Measurements from ENCODE around the gene PDCD6IP. TPM values are rescaled to one million over a fixed set of nuclear protein-coding genes. Genes with fewer than 3 reads are reported as not detected.

Gene PDCD6IP
- total and polyA plus RNA-seq, 12 donors = 38.2 to 246 (median 116) TPM

DNA sequence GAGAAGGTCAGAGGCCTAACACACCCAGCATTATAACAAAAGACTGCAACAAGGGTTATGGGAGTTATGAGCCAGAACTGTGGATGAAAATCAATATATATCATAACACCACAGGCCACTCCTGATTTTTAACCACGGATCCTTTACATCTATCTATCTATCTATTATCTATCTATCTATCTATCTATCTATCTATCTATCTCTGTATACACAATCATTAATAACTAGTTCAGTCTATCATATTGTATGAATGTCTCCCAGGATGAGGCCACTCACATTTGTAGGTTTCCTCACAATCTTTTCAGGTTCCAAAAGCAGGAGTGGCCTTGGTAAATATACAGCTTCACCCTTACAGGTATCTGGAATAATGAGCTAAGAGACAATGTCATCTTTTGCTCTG lies 94.2 kb downstream of the PDCD6IP start:
- intact Hi-C loops (cut with DNase I) = no loop called here
- no peaks in the 10 kb centered on the region for H3K9me3 ChIP-seq (replicated peaks in 1 of 3)
- no peak for TF ChIP-seq POLR2A (IDR thresholded peaks at IDR 0.05)
- TF ChIP-seq, protein P1, sequence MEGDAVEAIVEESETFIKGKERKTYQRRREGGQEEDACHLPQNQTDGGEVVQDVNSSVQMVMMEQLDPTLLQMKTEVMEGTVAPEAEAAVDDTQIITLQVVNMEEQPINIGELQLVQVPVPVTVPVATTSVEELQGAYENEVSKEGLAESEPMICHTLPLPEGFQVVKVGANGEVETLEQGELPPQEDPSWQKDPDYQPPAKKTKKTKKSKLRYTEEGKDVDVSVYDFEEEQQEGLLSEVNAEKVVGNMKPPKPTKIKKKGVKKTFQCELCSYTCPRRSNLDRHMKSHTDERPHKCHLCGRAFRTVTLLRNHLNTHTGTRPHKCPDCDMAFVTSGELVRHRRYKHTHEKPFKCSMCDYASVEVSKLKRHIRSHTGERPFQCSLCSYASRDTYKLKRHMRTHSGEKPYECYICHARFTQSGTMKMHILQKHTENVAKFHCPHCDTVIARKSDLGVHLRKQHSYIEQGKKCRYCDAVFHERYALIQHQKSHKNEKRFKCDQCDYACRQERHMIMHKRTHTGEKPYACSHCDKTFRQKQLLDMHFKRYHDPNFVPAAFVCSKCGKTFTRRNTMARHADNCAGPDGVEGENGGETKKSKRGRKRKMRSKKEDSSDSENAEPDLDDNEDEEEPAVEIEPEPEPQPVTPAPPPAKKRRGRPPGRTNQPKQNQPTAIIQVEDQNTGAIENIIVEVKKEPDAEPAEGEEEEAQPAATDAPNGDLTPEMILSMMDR (IDR thresholded peaks at IDR 0.05) = no peak
- H3K36me3 ChIP-seq (replicated peaks in 1 of 2) = no peaks in the 10 kb centered on the region
- H3K27me3 ChIP-seq = no peaks in the 10 kb centered on the region
- no peaks in the 10 kb centered on the region for H3K4me1 ChIP-seq (replicated peaks in 1 of 2)
- H3K4me3 ChIP-seq = no peak overlapping the region
- H3K27ac ChIP-seq = no peak overlapping the region
- WGBS, 4 donors = 79 to 88% (median 82%) methylated on average over 1 of the region's 1 CpG
- DNase-seq = no peak

DNA sequence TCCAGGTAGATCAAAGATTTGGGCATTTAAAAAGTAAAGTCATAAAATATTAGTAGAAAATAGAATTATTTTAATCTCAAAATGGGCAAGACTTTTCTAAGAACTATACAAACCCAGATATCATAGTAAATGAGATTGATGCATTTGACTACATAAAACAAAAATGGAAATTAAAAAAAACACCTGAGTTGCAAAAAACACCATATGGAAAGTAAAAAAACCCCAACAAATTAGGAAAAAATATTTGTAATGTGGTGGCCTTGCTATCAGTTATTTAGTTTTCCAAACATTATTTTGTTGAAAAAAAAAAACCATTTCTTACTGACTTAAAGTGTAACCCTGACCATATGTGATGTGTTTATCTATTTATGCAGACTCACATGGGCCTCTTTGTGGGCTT lies 97.2 kb downstream of the PDCD6IP start:
- Histone ChIP-seq H3K36me3 (replicated peaks in 1 of 2) (no peaks in the 10 kb centered on the region), H3K27me3 (no peaks in the 10 kb centered on the region), H3K9me3 (replicated peaks in 1 of 3) (no peaks in the 10 kb centered on the region), H3K27ac (no peak overlapping the region), H3K4me1 (replicated peaks in 1 of 2) (no peaks in the 10 kb centered on the region), H3K4me3 (no peak overlapping the region)
- no peak for DNase-seq
- intact Hi-C loops (cut with DNase I) = no loop called here
- TF ChIP-seq, protein P1 (IDR thresholded peaks at IDR 0.05) = no peak
- TF ChIP-seq POLR2A (IDR thresholded peaks at IDR 0.05) = no peak

DNA sequence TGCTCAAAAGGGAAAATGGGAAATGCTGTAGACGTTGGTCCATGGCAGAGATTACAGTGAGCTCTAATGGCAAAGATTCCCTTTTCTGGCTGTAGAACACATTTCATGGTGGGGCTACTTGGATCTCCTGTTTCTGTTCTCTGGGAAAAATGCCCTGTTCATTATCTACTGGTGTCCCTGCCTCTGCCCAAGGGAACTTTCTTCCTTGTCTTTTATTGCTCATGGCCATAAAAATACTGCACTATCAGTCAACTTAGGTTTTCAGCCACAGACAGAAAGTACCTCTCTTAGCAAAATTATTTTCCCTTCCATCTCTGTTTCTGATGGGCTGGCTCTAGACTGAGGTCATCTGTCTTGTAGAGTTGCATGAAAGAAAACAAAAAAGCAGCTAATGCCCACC lies 98.9 kb downstream of the PDCD6IP start:
- TF ChIP-seq POLR2A (IDR thresholded peaks at IDR 0.05) = no peak
- TF ChIP-seq, protein P1 (IDR thresholded peaks at IDR 0.05) = no peak
- no peak for DNase-seq

DNA sequence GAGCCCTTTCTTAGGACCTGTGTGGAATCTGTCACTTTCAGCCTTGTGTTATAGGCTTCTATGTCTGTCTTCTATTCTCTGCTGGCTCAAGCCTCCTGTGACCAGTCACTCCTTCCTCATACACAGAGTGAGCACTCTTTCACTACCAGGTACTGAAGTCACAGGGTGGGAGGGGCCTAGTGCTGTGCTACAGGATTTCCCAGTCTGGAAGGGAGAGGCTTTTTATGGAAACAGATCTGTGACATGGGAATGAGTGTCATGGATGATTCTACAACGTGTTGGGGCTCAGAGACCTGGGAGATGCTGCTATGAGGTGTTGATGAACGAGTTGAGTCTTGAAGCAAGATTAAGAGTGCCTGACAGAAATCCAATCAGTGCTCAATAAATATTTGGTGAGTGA lies 100.5 kb downstream of the PDCD6IP start:
- Histone ChIP-seq H3K9me3 (replicated peaks in 1 of 3) (no peaks in the 10 kb centered on the region), H3K36me3 (replicated peaks in 1 of 2) (no peaks in the 10 kb centered on the region), H3K4me3 (no peak overlapping the region), H3K4me1 (replicated peaks in 1 of 2) (no peaks in the 10 kb centered on the region), H3K27me3 (no peaks in the 10 kb centered on the region), H3K27ac (no peak overlapping the region)
- DNase-seq = no peak
- intact Hi-C loops (cut with DNase I) = no loop called here
- TF ChIP-seq, protein P1 (IDR thresholded peaks at IDR 0.05) = no peak
- TF ChIP-seq POLR2A (IDR thresholded peaks at IDR 0.05) = no peak
- WGBS, 4 donors = 55 to 67% (median 65%) methylated on average over 2 of the region's 2 CpGs

More for the DNA sequence above, 98.9 kb downstream of the PDCD6IP start:
- Histone ChIP-seq H3K27ac (no peak overlapping the region), H3K4me3 (no peak overlapping the region), H3K9me3 (replicated peaks in 1 of 3) (no peaks in the 10 kb centered on the region), H3K27me3 (no peaks in the 10 kb centered on the region), H3K4me1 (replicated peaks in 1 of 2) (no peaks in the 10 kb centered on the region), H3K36me3 (replicated peaks in 1 of 2) (no peaks in the 10 kb centered on the region)
- 49 to 67% (median 52%) methylated on average over 1 of the region's 1 CpG for WGBS, 4 donors
- intact Hi-C loops (cut with DNase I) = no loop called here

Measured in adrenal gland (tissue), 12 donors.